Activated CD4-positive, alpha-beta T cell treated with anti-CD3 and anti-CD28 coated beads for 36 hours (primary cell): ENCODE data around the gene CUX1. TPM values are rescaled to one million over a fixed set of nuclear protein-coding genes. Genes with fewer than 3 reads are reported as not detected.

Source experiments
- ATAC-seq: fragments of 200-7000 bp; cut with Tn5 transposase; one replicate; pipeline ENCODE4 v1.10.0; 2021; ENCODE audit warnings: mild to moderate bottlenecking, moderate library complexity
- CTCF ChIA-PET: fragments of 350-600 bp; sonication (Branson Sonifier 250); formaldehyde crosslinking; loops from one replicate; lab custom pipeline; 2021; ENCODE audit warnings: antibody characterized with exemption; lab: Charles Lee
- POLR2A ChIA-PET: fragments of 350-600 bp; sonication (Branson Sonifier 250); formaldehyde crosslinking; loops from one replicate; lab custom pipeline; 2021; ENCODE audit warnings: antibody characterized with exemption, inconsistent platforms; lab: Charles Lee
- DNase-seq: peaks from one replicate; pipeline ENCODE4 v3.0.0-alpha.2; 2020
- H3K27ac Mint-ChIP-seq: one replicate; pipeline ENCODE4 v1.8.0; 2021; ENCODE audit warnings: mixed read lengths
- H3K27me3 Mint-ChIP-seq: one replicate; pipeline ENCODE4 v1.8.0; 2021; ENCODE audit warnings: mixed read lengths
- H3K36me3 Mint-ChIP-seq: one replicate; pipeline ENCODE4 v1.8.0; 2021; ENCODE audit warnings: low read depth, mixed read lengths
- H3K4me1 Mint-ChIP-seq: one replicate; pipeline ENCODE4 v1.8.0; 2021; ENCODE audit warnings: mixed read lengths
- H3K4me3 Mint-ChIP-seq: one replicate; pipeline ENCODE4 v1.8.0; 2021; ENCODE audit warnings: mild to moderate bottlenecking, moderate library complexity, mixed read lengths
- H3K9me3 Mint-ChIP-seq: one replicate; pipeline ENCODE4 v1.8.0; 2021; ENCODE audit warnings: low read depth, mixed read lengths
- intact Hi-C, 2 experiments: fragments of 100-400 bp; cut with DNase I in 1 of 2; cut with micrococcal nuclease in 1 of 2; formaldehyde crosslinking; loops; one replicate each; pipeline versions ENCODE4 v1.14.2 to v1.15.1; 2022 to 2024; cut with DNase I, micrococcal nuclease
- total RNA-seq, 2 experiments: library from RNA; stranded (reverse); gene quantifications; one replicate each; pipeline ENCODE4 v1.2.3, GENCODE V29; 2021

Gene CUX1
- total RNA-seq, 2 experiments from 2014 or later, result 21.6 to 23.5 TPM

DNA sequence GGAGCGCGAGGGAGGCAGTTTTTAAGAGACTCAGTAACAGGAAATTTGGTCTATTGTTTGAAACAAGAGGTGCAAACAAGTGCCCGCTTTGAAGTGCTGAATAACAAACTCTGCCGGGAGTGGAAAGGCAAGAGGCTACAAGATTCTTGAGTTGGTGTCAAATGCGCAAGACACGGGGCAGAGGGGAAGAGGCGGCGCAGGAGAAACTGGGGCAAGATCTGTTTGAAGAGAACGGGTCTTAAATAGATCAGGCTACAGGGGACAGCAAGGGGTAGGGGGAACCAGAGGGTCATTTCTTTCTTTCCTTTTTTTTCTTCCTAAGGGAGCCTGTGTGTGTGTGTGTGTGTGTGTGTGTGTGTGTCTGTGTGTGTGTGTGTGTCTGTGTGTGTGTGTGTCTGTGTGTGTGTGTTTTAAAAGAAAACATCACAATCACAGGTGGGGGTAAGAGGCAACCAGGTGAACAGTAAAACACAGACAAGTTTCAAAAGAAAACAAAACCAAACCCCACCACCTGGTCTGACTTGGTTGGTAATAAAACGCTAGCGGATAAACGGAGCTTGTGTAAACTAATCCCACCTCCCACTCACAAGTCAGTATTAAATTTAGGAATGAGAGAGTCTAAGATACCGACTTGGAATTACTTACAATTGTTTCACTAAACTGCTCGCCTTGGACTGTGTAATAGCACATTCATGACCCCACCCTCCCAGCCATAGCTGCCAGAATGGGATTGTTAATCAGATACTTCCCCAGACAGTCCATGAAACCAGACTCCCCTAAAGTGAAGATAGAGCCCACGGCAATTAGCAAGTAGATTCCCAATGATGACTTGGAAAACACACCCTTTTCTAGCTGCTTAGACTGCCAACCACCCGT lies 13.1 kb upstream of the CUX1 start:
- DNase-seq (peak; percentile 36), ATAC-seq (peak; percentile 33)
- POLR2A ChIA-PET, result no interaction called here
- Mint-ChIP-seq H3K4me3 (no peak overlapping the region), H3K27me3 (peaks cover 11% of the 10 kb centered on the region), H3K4me1 (peaks cover 17% of the 10 kb centered on the region), H3K36me3 (no peaks in the 10 kb centered on the region), H3K27ac (no peak overlapping the region), H3K9me3 (no peaks in the 10 kb centered on the region)
- intact Hi-C loops, result no loop called here
- CTCF ChIA-PET, result interaction anchor here (0.5 to 1.6 kb wide), 7 partner anchors 8 to 114 kb away, joined by 3 to 5 read pairs (median 3); no protein-coding TSS in a partner anchor

DNA sequence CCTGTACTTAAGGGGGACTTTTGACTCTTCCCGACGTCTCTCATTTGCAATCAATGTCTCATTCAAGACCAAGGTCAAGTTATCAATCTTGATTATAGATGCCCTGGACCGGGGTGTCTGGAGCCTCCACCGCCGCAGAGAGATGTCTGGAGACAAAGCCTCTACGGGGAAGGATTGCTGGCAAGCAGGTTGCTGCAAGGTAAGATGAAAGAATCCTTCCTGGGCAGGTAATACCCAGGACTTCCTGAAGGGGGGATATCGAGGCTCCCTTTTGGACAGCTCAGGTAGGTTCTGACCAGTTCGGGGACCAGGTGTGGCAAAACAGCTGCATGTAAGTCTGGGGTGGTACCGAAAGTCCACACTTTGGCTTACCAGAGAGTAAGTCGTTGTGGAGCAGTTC lies 12.5 kb upstream of the CUX1 start:
- Mint-ChIP-seq H3K27me3 (peaks cover 11% of the 10 kb centered on the region), H3K27ac (no peak overlapping the region), H3K4me1 (peaks cover 17% of the 10 kb centered on the region), H3K9me3 (no peaks in the 10 kb centered on the region), H3K36me3 (no peaks in the 10 kb centered on the region), H3K4me3 (no peak overlapping the region)
- ChIA-PET POLR2A (no interaction called here), CTCF (interaction anchor here (0.5 to 1.6 kb wide), 8 partner anchors 9 to 115 kb away, joined by 3 to 5 read pairs (median 4); no protein-coding TSS in a partner anchor)
- peak; percentile 30 for DNase-seq
- intact Hi-C loops, result no loop called here
- ATAC-seq, result peak; percentile 64

DNA sequence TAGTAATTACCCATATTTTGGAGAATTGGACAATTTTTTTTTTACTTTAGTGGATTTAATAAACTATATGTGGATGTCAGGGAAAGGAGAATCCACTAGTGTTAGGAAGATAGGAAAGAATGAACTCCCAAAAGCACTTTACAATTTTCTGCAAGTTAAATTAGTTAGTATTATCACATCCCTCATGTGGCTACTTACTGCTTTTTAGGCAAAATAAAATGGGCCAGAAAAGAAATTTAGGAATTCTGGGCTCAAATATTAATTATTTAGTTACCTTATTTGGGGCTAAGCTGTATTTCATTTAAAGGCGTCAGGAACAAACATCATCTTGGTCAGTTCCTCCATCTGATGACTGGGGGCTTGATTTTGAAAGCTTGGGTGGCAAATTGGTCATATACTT lies 4.8 kb upstream of the CUX1 start:
- ATAC-seq (no peak), DNase-seq (no peak)
- H3K9me3 Mint-ChIP-seq, result no peaks in the 10 kb centered on the region
- CTCF ChIA-PET, result interaction anchor here (1.6 kb wide), 1 partner anchor 69 kb away, joined by 9 read pairs; no protein-coding TSS in a partner anchor
- peaks cover 8% of the 10 kb centered on the region for H3K4me1 Mint-ChIP-seq
- intact Hi-C loops, result loop anchor here (10.0 kb wide), 2 partner anchors 462 to 648 kb away; partner anchors contain the start of gene VGF (in 1 of the 2)
- POLR2A ChIA-PET, result no interaction called here
- H3K4me3 Mint-ChIP-seq, result no peak overlapping the region
- H3K36me3 Mint-ChIP-seq, result no peaks in the 10 kb centered on the region
- no peaks in the 10 kb centered on the region for H3K27me3 Mint-ChIP-seq
- H3K27ac Mint-ChIP-seq, result no peak overlapping the region

DNA sequence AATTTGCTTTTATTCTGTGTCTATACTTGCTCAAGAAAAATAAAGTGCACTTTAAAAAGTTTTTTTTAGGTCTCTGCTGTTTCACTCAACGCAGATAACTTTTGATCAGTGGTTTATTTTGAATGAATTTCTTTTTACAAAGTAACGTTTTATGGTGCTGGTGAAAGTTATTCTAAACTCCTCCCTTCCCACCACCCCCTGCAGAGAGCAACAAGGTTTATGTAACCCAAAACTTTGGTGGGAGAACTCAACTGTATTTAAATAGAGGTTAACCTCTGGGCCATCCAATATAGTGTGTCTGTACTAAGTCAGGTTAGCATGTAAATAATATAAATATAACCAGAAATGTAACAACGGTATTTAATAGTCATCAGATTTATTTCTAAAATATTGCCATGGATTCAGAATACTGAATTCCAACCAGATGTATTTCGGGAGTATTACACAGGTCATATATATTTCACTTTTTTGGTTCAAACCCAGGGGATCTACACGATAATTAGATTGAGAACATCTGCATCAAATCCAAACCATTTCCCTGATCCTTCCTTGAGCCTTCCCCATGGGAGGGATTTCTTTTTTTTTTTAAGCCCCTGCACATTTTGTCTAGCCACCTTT lies 3.9 kb upstream of the CUX1 start:
- Mint-ChIP-seq H3K36me3 (no peaks in the 10 kb centered on the region), H3K9me3 (no peaks in the 10 kb centered on the region), H3K4me3 (peak overlapping the region; percentile 52), H3K4me1 (peaks cover 16% of the 10 kb centered on the region), H3K27me3 (peaks cover under 1% of the 10 kb centered on the region), H3K27ac (no peak overlapping the region)
- POLR2A ChIA-PET, result no interaction called here
- ATAC-seq (no peak), DNase-seq (no peak)
- CTCF ChIA-PET, result interaction anchor here (1.2 kb wide), 1 partner anchor 70 kb away, joined by 6 read pairs; no protein-coding TSS in a partner anchor
- intact Hi-C loops, result loop anchor here (1.0 to 10.0 kb wide), 7 partner anchors 43 to 649 kb away; partner anchors contain the start of gene VGF (in 1 of the 2)

DNA sequence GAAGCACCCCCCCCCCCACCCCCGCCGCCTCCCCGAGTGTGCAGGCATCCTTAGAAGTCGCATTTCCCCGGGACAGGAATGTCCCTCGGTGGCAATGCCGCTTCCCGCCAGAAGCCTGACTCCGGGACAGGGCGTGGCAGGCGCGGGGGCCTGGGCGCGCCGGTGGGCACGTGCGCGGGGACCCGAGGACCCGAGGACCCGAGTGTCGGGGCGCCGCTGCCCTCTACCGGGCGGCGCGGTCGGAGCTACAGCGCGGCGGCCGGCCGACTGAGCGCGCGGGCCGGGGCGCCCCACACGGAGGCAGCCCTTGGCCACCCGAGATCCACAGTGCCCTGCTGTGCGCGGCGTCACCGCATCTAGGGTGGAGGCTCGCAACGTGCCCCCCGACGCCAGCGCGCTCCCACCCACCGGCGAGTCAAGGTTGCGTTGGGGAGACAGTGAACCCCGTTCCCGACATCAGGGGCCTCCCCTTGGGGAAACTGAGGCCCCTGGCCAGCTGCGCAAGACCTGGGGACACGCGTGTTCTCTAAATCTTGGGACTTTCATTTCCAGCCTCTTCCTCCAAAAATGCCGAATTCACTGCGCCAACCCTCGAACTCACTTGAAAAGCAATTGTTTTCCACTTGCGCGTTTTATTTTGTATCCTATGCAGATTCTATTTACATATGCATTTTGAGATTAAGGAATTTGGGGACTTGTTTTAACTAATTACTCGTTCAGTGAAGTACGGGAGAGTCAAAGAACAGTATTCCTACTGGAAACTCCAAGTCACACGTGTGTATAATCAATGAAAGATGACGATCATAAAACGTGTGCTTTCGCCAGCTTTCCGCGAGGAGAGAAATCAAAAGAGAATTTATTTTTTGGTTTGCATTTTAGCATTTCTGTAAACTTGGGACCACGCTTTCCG lies 3.1 kb upstream of the CUX1 start:
- Mint-ChIP-seq H3K27me3 (peaks cover 2% of the 10 kb centered on the region), H3K9me3 (no peaks in the 10 kb centered on the region), H3K4me1 (peaks cover 19% of the 10 kb centered on the region), H3K36me3 (no peaks in the 10 kb centered on the region), H3K27ac (peak overlapping the region; percentile 71), H3K4me3 (peak overlapping the region; percentile 68)
- intact Hi-C loops, result loop anchor here (1.0 to 10.0 kb wide), 7 partner anchors 42 to 650 kb away; partner anchors contain the start of gene VGF (in 1 of the 2)
- DNase-seq (peak; percentile 79), ATAC-seq (peak; percentile 62)
- CTCF ChIA-PET, result interaction anchor here (0.9 to 1.2 kb wide), 3 partner anchors 43 to 73 kb away, joined by 3 to 6 read pairs (median 4); no protein-coding TSS in a partner anchor
- POLR2A ChIA-PET, result interaction anchor here (0.7 to 1.0 kb wide), 2 partner anchors 30 to 1110 kb away, joined by 3 read pairs; no protein-coding TSS in a partner anchor

DNA sequence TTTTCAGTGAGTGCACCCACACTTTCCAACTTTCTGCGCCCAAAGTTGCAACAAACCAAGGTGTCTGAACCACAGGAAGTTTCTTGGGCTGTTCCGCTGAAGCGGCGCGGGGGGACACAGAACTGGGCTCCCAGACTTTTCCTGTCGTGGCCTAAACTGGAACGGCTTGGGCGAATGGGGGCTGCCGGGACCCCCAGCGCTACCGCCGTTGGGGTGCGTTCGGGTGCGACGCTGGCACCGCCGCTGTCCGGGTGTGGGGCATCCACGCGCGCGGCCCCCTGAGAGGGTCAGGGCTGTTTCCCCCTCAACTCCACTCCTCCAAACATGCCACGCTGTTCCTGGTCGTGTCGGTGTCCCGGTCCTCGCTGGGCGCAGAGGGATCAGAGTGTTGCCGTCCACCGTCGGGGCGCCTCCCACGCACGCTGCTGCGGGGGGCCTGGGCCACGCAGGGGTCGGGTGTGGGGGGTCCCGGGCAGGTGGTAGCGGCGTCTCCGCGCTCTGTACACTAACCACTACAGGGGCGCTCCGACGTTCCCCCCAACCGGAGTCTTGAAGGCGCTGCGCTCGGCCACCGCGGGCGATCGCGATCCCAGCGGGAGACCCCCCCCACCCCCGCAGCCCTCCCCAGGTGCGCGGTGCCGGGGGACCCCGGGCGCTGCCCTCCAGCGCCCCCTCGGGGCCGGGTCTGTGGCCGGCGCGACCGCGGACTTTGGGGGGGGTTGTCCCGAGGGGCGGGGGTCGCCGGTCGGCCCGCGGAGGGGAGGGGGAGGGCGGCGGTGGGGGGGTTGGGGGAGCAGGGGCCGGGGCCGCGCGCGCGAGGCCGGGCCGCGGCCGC lies 2.2 kb upstream of the CUX1 start:
- Mint-ChIP-seq H3K9me3 (no peaks in the 10 kb centered on the region), H3K4me3 (peak overlapping the region; percentile 72), H3K27me3 (peaks cover 2% of the 10 kb centered on the region), H3K27ac (peak overlapping the region; percentile 71), H3K36me3 (no peaks in the 10 kb centered on the region), H3K4me1 (peaks cover 25% of the 10 kb centered on the region)
- peak; percentile 78 for DNase-seq
- intact Hi-C loops, result loop anchor here (1.0 to 10.0 kb wide), 10 partner anchors 42 to 650 kb away; partner anchors contain the start of gene VGF (in 1 of the 2)
- ChIA-PET CTCF (interaction anchor here (0.9 to 1.2 kb wide), 3 partner anchors 42 to 74 kb away, joined by 3 to 6 read pairs (median 4); no protein-coding TSS in a partner anchor), POLR2A (interaction anchor here (0.7 to 1.0 kb wide), 2 partner anchors 31 to 1111 kb away, joined by 3 read pairs; no protein-coding TSS in a partner anchor)
- ATAC-seq, result peak; percentile 34

DNA sequence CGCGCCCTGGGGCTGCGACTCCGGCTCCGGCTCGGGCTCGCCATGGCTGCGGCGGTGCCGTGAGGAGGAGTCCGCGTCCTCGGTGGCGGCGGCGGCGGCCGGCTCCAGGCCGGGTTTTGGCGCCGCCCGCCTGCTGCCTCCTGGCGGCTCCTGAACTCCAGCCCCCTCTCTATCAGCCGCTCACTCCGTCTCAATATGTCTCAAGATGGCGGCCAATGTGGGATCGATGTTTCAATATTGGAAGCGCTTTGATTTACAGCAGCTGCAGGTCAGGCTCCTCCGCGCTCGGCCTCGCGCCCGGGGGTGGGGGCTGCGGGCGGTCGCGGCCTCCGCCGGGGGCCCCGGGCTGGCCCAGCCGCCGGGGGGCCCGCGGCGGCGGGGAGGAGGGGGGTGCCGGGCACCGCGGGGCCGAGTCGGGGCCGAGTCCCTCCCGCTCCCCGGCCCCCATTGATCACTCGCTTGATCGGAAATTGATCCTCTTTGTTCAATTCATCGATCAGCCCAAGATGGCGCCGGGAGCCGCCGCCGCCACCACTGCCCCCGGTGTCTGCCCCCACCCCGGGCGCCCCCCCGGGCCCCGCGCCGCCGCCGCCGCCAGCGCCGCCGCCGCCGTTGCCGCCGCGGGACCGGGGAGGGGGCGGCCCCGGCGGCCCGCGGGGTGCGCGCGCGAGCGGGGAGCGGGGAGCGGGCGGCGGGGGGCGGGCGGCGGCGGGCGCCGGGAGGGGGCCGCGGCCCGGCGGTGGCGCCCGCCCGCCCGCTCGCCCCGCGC lies 1.4 kb upstream of the CUX1 start:
- Mint-ChIP-seq H3K36me3 (no peaks in the 10 kb centered on the region), H3K9me3 (no peaks in the 10 kb centered on the region), H3K27ac (peak overlapping the region; percentile 42), H3K4me3 (peak overlapping the region; percentile 72), H3K27me3 (peaks cover 2% of the 10 kb centered on the region), H3K4me1 (peaks cover 26% of the 10 kb centered on the region)
- ATAC-seq (peak; percentile 78), DNase-seq (peak; percentile 85)
- ChIA-PET CTCF (interaction anchor here (0.5 kb wide), 1 partner anchor 14 kb away, joined by 4 read pairs; no protein-coding TSS in a partner anchor), POLR2A (no interaction called here)
- intact Hi-C loops, result loop anchor here (1.0 to 10.0 kb wide), 9 partner anchors 41 to 651 kb away; partner anchors contain the start of gene VGF (in 1 of the 2)

DNA sequence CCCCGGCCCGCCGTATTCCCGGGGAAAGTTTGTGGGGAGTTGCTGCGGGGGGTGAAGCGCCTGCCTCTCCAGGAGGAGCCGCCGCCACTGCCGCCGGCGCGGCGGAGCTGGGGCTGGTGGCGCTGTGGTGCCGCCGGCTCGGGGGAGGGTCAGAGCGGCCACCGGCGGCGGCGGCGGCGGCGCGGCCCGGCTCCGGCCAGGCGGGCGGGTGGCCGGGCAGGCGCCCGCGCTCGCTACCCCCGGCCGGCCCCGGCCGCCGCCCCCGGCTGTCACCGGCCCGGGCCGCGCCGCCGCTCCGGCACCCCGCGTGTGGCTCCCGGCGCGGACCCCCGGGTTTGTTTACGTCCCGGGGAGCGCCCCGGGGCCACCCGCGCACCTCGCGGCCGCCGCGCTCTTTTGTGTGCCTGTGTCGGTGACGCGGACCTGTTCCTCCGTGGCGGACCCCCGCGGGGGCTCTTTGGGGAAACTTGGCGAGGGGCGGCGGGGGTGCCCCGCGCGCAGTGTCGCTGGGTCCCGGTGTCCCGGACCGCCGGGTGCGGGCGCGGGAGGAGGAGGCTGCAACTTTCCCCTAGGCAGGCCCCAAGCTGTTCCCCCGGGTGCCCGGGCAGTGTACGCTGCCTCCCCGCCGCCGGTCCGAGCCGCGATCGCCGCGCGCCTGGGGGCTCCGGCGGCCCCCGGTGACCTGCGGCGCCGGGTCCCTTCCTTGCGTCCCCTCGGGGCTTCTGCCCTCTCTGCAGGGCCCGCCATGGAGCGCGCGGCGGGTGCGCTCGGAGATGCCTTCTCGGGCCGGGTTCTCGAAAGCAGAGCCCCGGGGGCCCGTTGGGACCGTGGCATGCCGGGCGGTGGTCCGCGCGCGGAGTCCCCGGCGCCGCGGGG lies 593 bp upstream of the CUX1 start:
- POLR2A ChIA-PET, result no interaction called here

More for the DNA sequence above, 593 bp upstream of the CUX1 start:
- H3K36me3 Mint-ChIP-seq, result no peaks in the 10 kb centered on the region
- H3K27ac Mint-ChIP-seq, result no peak overlapping the region
- DNase-seq, result peak; percentile 55
- H3K4me1 Mint-ChIP-seq, result peaks cover 26% of the 10 kb centered on the region
- no peaks in the 10 kb centered on the region for H3K9me3 Mint-ChIP-seq
- intact Hi-C loops, result loop anchor here (5.0 to 10.0 kb wide), 3 partner anchors 458 to 652 kb away; partner anchors contain the start of gene VGF (in 1 of the 2)
- CTCF ChIA-PET, result interaction anchor here (0.5 to 1.5 kb wide), 4 partner anchors 10 to 74 kb away, joined by 3 to 4 read pairs (median 4); no protein-coding TSS in a partner anchor
- peak overlapping the region; percentile 71 for H3K4me3 Mint-ChIP-seq
- H3K27me3 Mint-ChIP-seq, result peaks cover 2% of the 10 kb centered on the region
- no peak for ATAC-seq
